ENCODE data around the gene STK10.

GRCh38 chr5:172006321-172007174 is 181.5 kb downstream of the STK10 start, which contains the start of gene FBXW11:
- TF ChIP-seq GATA2 (IDR thresholded peaks at IDR 0.05; ENCODE audit: low read depth, low read length) (no peak; the same call in 1 of the 2 replicates), GATA3 (IDR thresholded peaks at IDR 0.05; ENCODE audit: low read depth, low read length) (no peak)

Measured in SH-SY5Y (cell line).